K562 (cell line): Measurements from ENCODE around the gene CLCNKA. TPM values are rescaled to one million over a fixed set of nuclear protein-coding genes. Genes with fewer than 3 reads are reported as not detected.

Source experiments
- ATAC-seq: fragments of 200-7000 bp; cut with Tn5 transposase; 3 replicates; pipeline ENCODE4 v1.9.1; 2020; ENCODE audit warnings: moderate library complexity
- BruUV-seq: library from RNA; stranded (reverse); fragments of 400-500 nt; replicated peaks from 2 replicates; lab custom pipeline; 2021; lab: Mats Ljungman, UMichigan
- CTCF ChIA-PET: fragments of 300-600 bp; formaldehyde crosslinking; extraction: SDS; loops from one replicate; lab custom pipeline; 2021; ENCODE audit warnings: low intra/inter-chr PET ratio; lab: Yijun Ruan, JAX
- POLR2A ChIA-PET: fragments of 300-600, 350-650 bp; sonication (Branson Sonifier 250); formaldehyde crosslinking; extraction: SDS; loops from one replicate; lab custom pipeline; 2021; ENCODE audit warnings: antibody characterized with exemption, inconsistent platforms; lab: Yijun Ruan, JAX
- DNase-seq, 4 experiments: peaks; one replicate each; pipeline versions ENCODE4 v3.0.0 to v3.0.0-alpha.2; 2011 to 2018; ENCODE audit warnings: low spot score in 3 of 4, mixed read lengths in 3 of 4; ENCODE audit errors: extremely low read depth in 1 of 4
- FAIRE-seq: peaks from 2 replicates; lab custom pipeline; 2011; peaks lifted over from hg19 to GRCh38; lab: Jason Lieb, UNC
- H2AFZ ChIP-seq: 2 replicates; pipeline ENCODE4 v1.6.0; 2011; ENCODE audit warnings: low read depth, low read length, control low read depth, inconsistent platforms
- H3K27ac ChIP-seq: fragments of 200-600 bp; 3 replicates; pipeline ENCODE4 v1.8.0; 2011; ENCODE audit warnings: low read depth, mild to moderate bottlenecking, control low read depth, inconsistent platforms, low read length, moderate library complexity, mixed read lengths; ENCODE audit errors: extremely low read depth
- H3K27me3 ChIP-seq, 2 experiments: fragments of 300-600 bp in 1 of 2; 2 replicates in 1 of 2; 3 replicates in 1 of 2; pipeline versions ENCODE4 v1.6.0 to v1.8.0; 2011; ENCODE audit warnings: inconsistent platforms in 2 of 2, low read length in 2 of 2, mild to moderate bottlenecking in 1 of 2, mixed read lengths in 1 of 2, moderate library complexity in 1 of 2; ENCODE audit not compliant: control insufficient read depth in 2 of 2, insufficient read depth in 2 of 2
- H3K36me3 ChIP-seq: fragments of 300-600 bp; 3 replicates; pipeline ENCODE4 v1.8.0; 2011; ENCODE audit warnings: mild to moderate bottlenecking, low read length, inconsistent platforms; ENCODE audit not compliant: control insufficient read depth, insufficient read depth
- H3K4me1 ChIP-seq, 2 experiments: fragments of 200-600 bp in 1 of 2; replicated peaks in 1 of 2; 2 replicates in 1 of 2; 3 replicates in 1 of 2; pipeline versions ENCODE4 v1.5.1 to v1.8.0; 2011; ENCODE audit warnings: inconsistent platforms in 2 of 2, low read length in 2 of 2, mild to moderate bottlenecking in 1 of 2, mixed read lengths in 1 of 2, moderate library complexity in 1 of 2; ENCODE audit not compliant: control insufficient read depth in 2 of 2, insufficient read depth in 2 of 2
- H3K4me2 ChIP-seq: 2 replicates; pipeline ENCODE4 v1.6.1; 2011; ENCODE audit warnings: low read length, control low read depth, inconsistent platforms, mixed read lengths; ENCODE audit not compliant: insufficient read depth
- H3K4me3 ChIP-seq: fragments of 200-600 bp; sonication (generic), shearing (Covaris generic); 2 replicates; pipeline ENCODE4 v1.5.1; 2016; ENCODE audit warnings: control low read depth, inconsistent platforms
- H3K79me2 ChIP-seq: fragments of 200-600 bp; 3 replicates; pipeline ENCODE4 v1.8.0; 2011; ENCODE audit warnings: low read length, inconsistent platforms; ENCODE audit not compliant: control insufficient read depth, insufficient read depth
- H3K9ac ChIP-seq, 2 experiments: 2 replicates each; pipeline versions ENCODE4 v1.6.0 to v1.6.1; 2011; ENCODE audit warnings: low read depth in 2 of 2, low read length in 2 of 2, control low read depth in 1 of 2, inconsistent platforms in 1 of 2, mild to moderate bottlenecking in 1 of 2, mixed read lengths in 1 of 2; ENCODE audit not compliant: insufficient read depth in 1 of 2
- H3K9me1 ChIP-seq: one replicate; pipeline ENCODE4 v1.6.0; 2011; ENCODE audit warnings: inconsistent platforms, mild to moderate bottlenecking, low read length, moderate library complexity; ENCODE audit not compliant: control insufficient read depth, insufficient read depth
- H3K9me3 ChIP-seq: replicated peaks from 2 replicates; pipeline ENCODE4 v1.5.1; 2011; ENCODE audit warnings: low read depth, low read length, inconsistent platforms; ENCODE audit not compliant: control insufficient read depth, insufficient read depth
- H4K20me1 ChIP-seq: replicated peaks from 2 replicates; pipeline ENCODE4 v1.6.1; 2011; ENCODE audit warnings: low read length, inconsistent platforms, mixed read lengths; ENCODE audit not compliant: control insufficient read depth, insufficient read depth
- CAMTA2 ChIP-seq: fragments of 250-450 bp; sonication (Bioruptor Pico); conservative IDR thresholded peaks from 2 replicates; pipeline ENCODE4 v1.5.1; 2022
- MEF2A ChIP-seq: IDR thresholded peaks from 2 replicates; pipeline ENCODE4 v1.6.1; 2011; ENCODE audit warnings: low read depth, mild to moderate bottlenecking, low read length, moderate library complexity; ENCODE audit not compliant: control insufficient read depth
- ZNF146 ChIP-seq: IDR thresholded peaks from one replicate; pipeline ENCODE4 v1.6.1; 2018; ENCODE audit warnings: missing compliant biosample characterization; ENCODE audit not compliant: unreplicated experiment
- ZNF77 ChIP-seq: fragments of 250-450 bp; sonication (Bioruptor Pico); IDR thresholded peaks from 2 replicates; pipeline ENCODE4 v1.5.0; 2020
- WGBS: fragments of 100-300 bp; shearing (Covaris generic); methylation state at CpG from one replicate; pipeline ENCODE4 v1.1.6; 2016; ENCODE audit warnings: low coverage, mixed read lengths; ENCODE audit not compliant: insufficient coverage; ENCODE audit errors: missing lambda C conversion rate; 5-methylcytosine and 5-hydroxymethylcytosine counted together
- in situ Hi-C: fragments of 300-500 bp; cut with MboI; formaldehyde crosslinking; loops from 4 replicates; pipeline ENCODE4 v1.15.0; 2018; ENCODE audit warnings: inconsistent platforms, mixed read lengths
- intact Hi-C: fragments of 100-400 bp; cut with micrococcal nuclease; formaldehyde crosslinking; loops from 2 replicates; pipeline ENCODE4 v1.14.2; 2022
- polyA plus RNA-seq, 8 experiments: library from polyadenylated mRNA; depleted of rRNA in 4 of 8; stranded (reverse) in 5 of 8; unstranded in 3 of 8; fragments of >200 nt; fragmentation: Nextera tagmentation in 2 of 8; fragmentation: Illumina TruSeq in 1 of 8; extraction: Ambion mirVana in 2 of 8; extraction: Trizol in 1 of 8; gene quantifications; 2 replicates each; pipeline versions ENCODE4 v1.2.1 to v1.2.3, GENCODE V29; 2011 to 2014; ENCODE audit warnings: inconsistent platforms in 1 of 8, missing spikeins in 1 of 8
- total RNA-seq, 7 experiments: library from RNA; depleted of rRNA in 6 of 7; stranded (reverse); fragments of >200 nt in 6 of 7; fragmentation: Illumina TruSeq in 2 of 7; extraction: Trizol in 2 of 7; gene quantifications; 2 replicates each; pipeline versions ENCODE4 v1.2.1 to v1.2.3, GENCODE V29; 2011 to 2021; ENCODE audit warnings: low replicate concordance in 1 of 7
- TF ChIP-seq, protein P1 (sequence below), 2 experiments: fragments of 450-650 bp; conservative IDR thresholded peaks; 2 replicates each; pipeline ENCODE4 v1.6.1; 2017; ENCODE audit warnings: mild to moderate bottlenecking in 2 of 2, moderate library complexity in 2 of 2

Gene CLCNKA
- total and polyA plus RNA-seq, 9 of the 15 experiments (the other 6 are each of a cell fraction or from before 2014, with no cell fraction given) = 0.03 to 0.37 (median 0.10) TPM; not detected in 3

DNA sequence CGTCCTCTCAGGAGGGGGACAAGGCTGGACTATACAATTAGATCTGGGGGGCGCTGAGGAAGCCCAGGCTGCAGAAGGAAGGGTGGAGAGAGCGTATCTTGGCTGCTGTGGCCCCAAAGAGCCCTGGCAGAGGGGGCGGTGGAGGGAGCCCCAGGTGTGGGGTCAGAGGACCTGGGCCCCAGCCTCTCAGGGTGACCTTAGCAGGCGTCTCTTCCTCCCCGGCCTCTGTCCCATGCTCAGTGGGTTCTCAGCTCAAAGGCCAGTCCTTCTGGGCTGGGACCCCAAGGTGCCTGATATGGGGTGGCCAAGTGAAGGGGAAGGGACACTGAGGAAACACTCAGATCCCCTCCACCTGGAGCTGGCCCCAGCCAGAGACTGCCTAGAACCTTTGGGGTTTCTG is 49.8 kb downstream of the CLCNKA start:
- in situ Hi-C loops = no loop called here
- FAIRE-seq (no peak), ATAC-seq (no peak), DNase-seq (no peak)
- intact Hi-C loops = loop anchor here (5.0 kb wide), 1 partner anchor 64 kb away; no protein-coding TSS in a partner anchor
- Histone ChIP-seq H3K4me1 (peaks cover 15 to 39% of the 10 kb centered on the region in 2 experiments; a peak in 4 of 5 replicates), H3K4me3 (no peak overlapping the region), H3K79me2 (no peaks in the 10 kb centered on the region), H4K20me1 (no peaks in the 10 kb centered on the region), H3K4me2 (no peak overlapping the region), H2AFZ (no peak overlapping the region), H3K36me3 (no peaks in the 10 kb centered on the region), H3K27me3 (peaks cover 6 to 41% of the 10 kb centered on the region in 2 experiments), H3K9ac (no peak overlapping the region), H3K27ac (no peak overlapping the region), H3K9me3 (no peaks in the 10 kb centered on the region), H3K9me1 (no peaks in the 10 kb centered on the region)
- POLR2A ChIA-PET = interaction anchor here (0.6 kb wide), 2 partner anchors 11 to 272 kb away, joined by 3 read pairs; no protein-coding TSS in a partner anchor
- BruUV-seq = no TSS peak
- TF ChIP-seq, protein P1, sequence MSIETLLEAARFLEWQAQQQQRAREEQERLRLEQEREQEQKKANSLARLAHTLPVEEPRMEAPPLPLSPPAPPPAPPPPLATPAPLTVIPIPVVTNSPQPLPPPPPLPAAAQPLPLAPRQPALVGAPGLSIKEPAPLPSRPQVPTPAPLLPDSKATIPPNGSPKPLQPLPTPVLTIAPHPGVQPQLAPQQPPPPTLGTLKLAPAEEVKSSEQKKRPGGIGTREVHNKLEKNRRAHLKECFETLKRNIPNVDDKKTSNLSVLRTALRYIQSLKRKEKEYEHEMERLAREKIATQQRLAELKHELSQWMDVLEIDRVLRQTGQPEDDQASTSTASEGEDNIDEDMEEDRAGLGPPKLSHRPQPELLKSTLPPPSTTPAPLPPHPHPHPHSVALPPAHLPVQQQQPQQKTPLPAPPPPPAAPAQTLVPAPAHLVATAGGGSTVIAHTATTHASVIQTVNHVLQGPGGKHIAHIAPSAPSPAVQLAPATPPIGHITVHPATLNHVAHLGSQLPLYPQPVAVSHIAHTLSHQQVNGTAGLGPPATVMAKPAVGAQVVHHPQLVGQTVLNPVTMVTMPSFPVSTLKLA (conservative IDR thresholded peaks at IDR 0.05) = no peak
- TF ChIP-seq ZNF146 (CRISPR knock-in tag) (no peak), MEF2A (no peak), CAMTA2 (CRISPR knock-in tag) (no peak), ZNF77 (no peak)
- CTCF ChIA-PET = no interaction called here
- WGBS = 42% methylated on average over 6 of the region's 6 CpGs
